ENCODE measurements around the gene CD248.
A peak's percentile ranks its signal among the peaks of the same experiment; 100 is the strongest.
"Not testable (repeated sequence)": the region's sequence is repeated elsewhere in the genome, so short reads cannot be mapped to it uniquely, and the experiment has no call there.

Gene CD248

GRCh38 chr11:66313321-66314185 is 3.3 kb downstream of the CD248 start:
- no peak for DNase-seq (ENCODE audit: low read depth, low spot score)

DNA sequence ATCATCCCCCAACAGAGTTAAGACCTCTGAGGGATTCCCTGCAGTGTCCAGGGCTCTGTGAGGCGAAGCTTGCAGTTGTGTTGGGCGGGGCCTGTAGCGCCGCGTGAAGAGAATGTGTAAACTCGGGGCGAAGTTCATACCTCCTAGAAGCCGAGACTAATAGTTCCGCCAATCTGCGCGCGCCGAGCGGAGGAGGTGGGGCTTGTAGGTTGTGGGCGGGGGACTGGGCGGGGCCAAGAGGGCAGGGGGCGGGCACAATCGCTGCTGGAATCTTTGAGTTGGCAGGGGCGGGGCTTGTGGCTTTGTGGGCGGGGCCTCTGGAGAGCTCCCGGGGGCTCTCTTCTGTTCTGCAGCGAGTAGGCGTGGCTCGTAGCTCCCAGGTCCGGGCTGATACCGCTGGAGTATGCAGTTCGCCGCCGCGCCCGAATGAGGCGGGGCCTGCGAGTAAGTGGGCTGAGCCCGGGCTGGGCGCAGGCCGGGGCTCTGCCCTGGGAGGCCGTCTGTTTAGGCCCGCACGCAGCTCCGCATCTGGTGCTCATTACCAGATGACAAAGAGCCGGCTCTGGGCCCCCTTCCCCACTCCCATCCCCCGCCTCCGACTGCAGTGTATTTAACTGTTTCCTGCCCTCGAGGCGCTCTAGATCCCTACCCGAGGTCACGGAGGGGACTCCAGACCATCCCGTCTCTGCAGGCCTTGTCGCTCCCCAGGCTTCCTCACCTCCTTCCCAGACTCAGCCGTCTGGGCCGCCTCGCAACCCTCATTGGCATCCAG is 4.1 kb downstream of the CD248 start:
- peak; percentile 99 for DNase-seq (ENCODE audit: low read depth, low spot score)

- DNase-seq (ENCODE audit: low read depth, low spot score): peak; percentile 94
Measured at GRCh38 chr11:66311965-66312548, 4.8 kb downstream of the CD248 start.

GRCh38 chr11:66311470-66311964 is 5.3 kb downstream of the CD248 start:
- no peak for DNase-seq (ENCODE audit: low read depth, low spot score)

- not testable (repeated sequence) for DNase-seq (ENCODE audit: low read depth, low spot score)
Measured at GRCh38 chr11:66310803-66311440, 5.9 kb downstream of the CD248 start.

DNA sequence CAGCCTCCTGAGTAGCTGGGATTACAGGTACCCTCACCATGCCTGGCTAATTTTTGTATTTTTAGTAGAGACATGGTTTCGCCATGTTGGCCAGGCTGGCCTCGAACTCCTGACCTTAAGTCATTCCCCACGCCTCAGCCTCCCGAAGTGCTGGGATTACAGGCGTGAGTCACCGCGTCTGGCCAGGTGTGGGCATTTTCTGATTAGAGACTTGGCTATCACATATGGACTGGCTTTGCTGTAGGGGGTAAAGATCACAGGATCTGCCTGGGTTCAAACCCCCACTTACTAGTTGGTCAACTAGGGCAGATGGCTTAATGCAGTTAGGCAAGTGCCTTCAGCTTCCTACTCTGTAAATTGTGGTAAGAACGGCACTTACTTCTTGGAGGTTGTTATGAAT is 6.5 kb downstream of the CD248 start:
- no peak for DNase-seq (ENCODE audit: low read depth, low spot score)

- no peak for DNase-seq (ENCODE audit: low read depth, low spot score)
Measured at GRCh38 chr11:66309475-66309874, 7.4 kb downstream of the CD248 start.

DNA sequence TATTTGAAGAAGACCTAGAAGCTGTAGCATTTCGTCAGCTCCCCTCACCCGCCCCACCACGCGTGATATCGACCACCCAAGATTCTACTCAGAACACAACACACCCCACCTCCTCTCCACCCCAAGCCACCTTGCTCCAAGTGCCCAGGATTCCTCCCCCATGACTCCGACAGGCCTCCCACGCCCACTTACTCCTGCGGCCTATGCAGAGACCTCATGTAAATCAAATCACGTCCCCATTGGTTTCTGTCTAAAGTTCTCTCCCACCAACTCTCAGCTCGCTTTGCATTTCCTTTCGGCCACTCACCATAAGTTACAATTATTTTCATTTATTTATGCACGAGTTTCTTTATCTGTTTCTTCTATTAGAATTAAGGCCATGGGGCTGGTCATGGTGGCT is 14.2 kb downstream of the CD248 start:
- no peak for DNase-seq (ENCODE audit: low read depth, low spot score)

- DNase-seq (ENCODE audit: low read depth, low spot score): no peak
Measured at GRCh38 chr11:66299186-66299585, 17.7 kb downstream of the CD248 start.

DNA sequence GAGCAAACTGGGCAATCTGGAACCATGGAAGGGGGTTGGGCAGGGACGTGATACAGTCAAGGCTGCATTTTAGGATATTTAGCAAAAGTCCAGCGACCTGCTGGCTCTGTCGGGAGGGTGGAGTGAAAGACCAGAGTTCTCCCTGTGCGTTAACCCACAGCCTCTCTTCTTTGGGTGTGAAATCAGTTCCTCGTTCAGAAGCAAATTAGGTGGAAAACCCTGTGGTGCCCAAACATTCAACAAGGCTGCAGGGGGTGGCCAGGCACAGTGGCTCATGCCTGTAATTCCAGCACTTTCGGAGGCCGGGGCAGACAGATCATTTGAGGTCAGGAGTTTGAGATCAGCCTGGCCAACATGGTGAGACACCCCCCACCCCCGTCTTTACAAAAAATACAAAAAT is 19.2 kb downstream of the CD248 start:
- no peak for DNase-seq (ENCODE audit: low read depth, low spot score)

- DNase-seq (ENCODE audit: low read depth, low spot score): no peak
Measured at GRCh38 chr11:66294626-66295620, 21.9 kb downstream of the CD248 start.

GRCh38 chr11:66293777-66294625 is 22.8 kb downstream of the CD248 start:
- DNase-seq (ENCODE audit: low read depth, low spot score): no peak

DNA sequence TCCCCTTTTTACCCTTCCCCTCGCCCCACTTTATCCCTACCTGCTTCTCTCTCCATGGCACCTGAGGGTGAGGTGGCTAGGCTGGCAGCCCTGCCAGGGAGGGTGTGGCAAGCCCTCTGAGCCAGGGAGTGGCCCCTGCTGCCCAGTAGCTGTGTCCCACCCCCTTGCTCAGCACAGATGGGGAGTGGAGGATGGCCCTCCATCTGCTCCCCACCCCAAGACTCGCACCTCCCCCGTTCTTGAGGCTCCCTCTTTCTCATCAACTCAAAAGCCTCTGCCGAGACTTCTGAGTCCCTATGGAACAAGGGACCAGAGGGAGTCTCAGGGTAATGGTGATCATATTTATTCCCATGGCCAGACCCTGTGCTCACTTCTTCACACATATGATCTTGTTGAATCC is 23.5 kb downstream of the CD248 start:
- DNase-seq (ENCODE audit: low read depth, low spot score): no peak

- no peak for DNase-seq (ENCODE audit: low read depth, low spot score)
Measured at GRCh38 chr11:66292543-66293332, 24.1 kb downstream of the CD248 start.

DNA sequence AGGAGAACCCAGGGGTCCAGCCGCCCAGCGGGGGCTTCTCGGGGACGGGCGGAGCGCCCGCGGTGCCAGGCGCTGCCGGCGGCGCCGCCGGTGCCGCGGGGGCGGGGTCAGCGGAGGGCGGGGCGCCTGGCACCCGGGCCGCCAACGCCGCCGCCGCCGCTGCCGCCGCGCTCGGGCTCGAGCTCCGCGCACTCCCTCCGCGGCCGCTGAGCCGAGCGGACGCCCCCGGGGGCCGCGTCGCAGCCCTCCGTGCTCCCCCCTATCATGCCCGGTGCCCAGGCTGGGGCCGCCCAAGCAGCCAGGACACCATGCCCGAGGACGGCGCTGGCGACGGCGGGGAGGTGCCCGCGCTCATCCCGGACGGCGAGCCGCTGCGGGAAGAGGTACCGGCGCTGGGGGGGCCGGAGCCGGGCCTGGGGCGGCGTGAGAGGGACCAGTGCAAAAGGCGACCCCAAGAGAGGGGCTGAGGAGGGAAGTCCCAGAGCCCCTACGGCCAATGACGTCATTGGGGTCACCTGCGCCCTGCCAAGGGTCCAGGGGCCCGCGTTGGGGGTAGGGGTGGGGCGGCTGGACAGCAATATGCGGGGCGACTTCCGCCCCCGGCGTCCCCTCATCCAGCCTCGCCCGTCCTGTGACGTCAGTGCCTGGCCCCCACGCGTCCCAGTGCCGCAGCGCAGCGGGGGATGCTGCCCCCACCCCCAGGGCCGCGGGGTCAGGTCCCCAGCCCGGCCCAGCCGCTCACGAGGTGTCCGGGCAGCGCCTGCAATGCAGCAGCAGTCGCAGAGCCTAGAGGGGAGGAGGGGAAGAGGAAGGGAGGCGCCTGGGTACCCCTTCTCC is 24.9 kb downstream of the CD248 start, which contains the start of gene TMEM151A:
TSS of gene TMEM151A (plus strand) at position 189 of the 837 bp plus-strand sequence. CDS start at position 309, 120 bp downstream.
- no peak for DNase-seq (ENCODE audit: low read depth, low spot score)

- DNase-seq (ENCODE audit: low read depth, low spot score): no peak
Measured at GRCh38 chr11:66291303-66291705, 25.5 kb downstream of the CD248 start.

- DNase-seq (ENCODE audit: low read depth, low spot score): no peak
Measured at GRCh38 chr11:66290330-66290621, 26.6 kb downstream of the CD248 start.
